Stimulated activated naive CD8-positive, alpha-beta T cell treated with anti-CD3 and anti-CD28 coated beads, Interleukin-15, Interleukin-2, amounts not matched to agents 100 U/mL and 50 U/mL, for 24 hours (primary cell): Measurements from ENCODE around the gene BCL6B.

Experiments
- ATAC-seq: fragments of 150-1000 bp; cut with Tn5 transposase; one replicate; pipeline ENCODE4 v1.10.0; 2021
- DNase-seq: peaks from one replicate; pipeline ENCODE4 v3.0.0; 2021

BCL6B gene

GRCh38 chr17:7060165-7060891 lies 37.5 kb downstream of the BCL6B start:
- DNase-seq (peak; percentile 46), ATAC-seq (peak; percentile 89)

GRCh38 chr17:7063518-7064094 lies 40.8 kb downstream of the BCL6B start:
- no peak for ATAC-seq
- DNase-seq, result no peak

- DNase-seq (no peak), ATAC-seq (no peak)
These were observed 41.4 kb downstream of the BCL6B start for GRCh38 chr17:7064261-7064660.

- DNase-seq (no peak), ATAC-seq (no peak)
These were observed 44.3 kb downstream of the BCL6B start for GRCh38 chr17:7067198-7067597.

- DNase-seq (no peak), ATAC-seq (no peak)
These were observed 45.4 kb downstream of the BCL6B start for GRCh38 chr17:7068268-7068667.

- ATAC-seq (no peak), DNase-seq (no peak)
These were observed 47.9 kb downstream of the BCL6B start for GRCh38 chr17:7070712-7071111.

- no peak for DNase-seq
- ATAC-seq, result no peak
These were observed 49.6 kb downstream of the BCL6B start for GRCh38 chr17:7072406-7072805.

GRCh38 chr17:7074931-7075330 lies 52.1 kb downstream of the BCL6B start:
- ATAC-seq (no peak), DNase-seq (no peak)

- no peak for DNase-seq
- ATAC-seq, result no peak
These were observed 55.2 kb downstream of the BCL6B start for GRCh38 chr17:7077911-7078546.

GRCh38 chr17:7078711-7079110 lies 55.9 kb downstream of the BCL6B start:
- DNase-seq (no peak), ATAC-seq (no peak)
